ENCODE measurements around the gene RAD51B.

The RAD51B gene

DNA sequence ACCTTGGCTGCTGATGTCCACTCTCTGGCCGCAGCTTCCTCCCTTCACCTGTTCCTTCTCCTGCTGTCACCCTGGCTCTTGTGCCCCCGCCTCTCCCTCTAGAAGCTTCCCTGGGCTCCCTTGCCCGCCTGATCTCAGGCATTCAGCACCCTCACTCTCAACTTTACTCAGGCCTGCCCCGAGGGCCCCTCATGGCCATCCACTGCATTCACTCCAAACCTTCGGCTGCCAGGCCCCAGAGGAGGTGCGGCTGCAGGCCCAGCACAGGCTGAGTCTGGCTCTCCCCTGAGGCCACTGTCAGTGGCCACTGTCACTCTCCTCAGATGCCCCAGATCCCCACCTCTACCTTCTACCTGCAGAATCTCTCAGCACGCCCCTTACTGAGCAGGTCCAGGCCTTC is 789.4 kb downstream of the RAD51B start:
- Histone ChIP-seq H3K27ac (ENCODE audit: extremely low read depth, low read depth, low read length) (no peak overlapping the region), H3K4me3 (ENCODE audit: low read depth, low read length) (no peak overlapping the region), H3K9me3 (ENCODE audit: control insufficient read depth, insufficient read depth, low read depth, low read length) (no peaks in the 10 kb centered on the region), H3K4me1 (ENCODE audit: control insufficient read depth, insufficient read depth, low read length) (peaks cover 9% of the 10 kb centered on the region), H3K36me3 (ENCODE audit: control insufficient read depth in 2 of 2, insufficient read depth in 1 of 2, low read length in 2 of 2) (no peaks in the 10 kb centered on the region)
- TF ChIP-seq GLIS2 (tag by site-specific recombination; IDR thresholded peaks at IDR 0.05) (no peak), ZNF26 (tag by site-specific recombination; IDR thresholded peaks at IDR 0.05) (no peak), REPIN1 (tag by site-specific recombination; IDR thresholded peaks at IDR 0.05; ENCODE audit: low read depth) (no peak), RBAK (tag by site-specific recombination; IDR thresholded peaks at IDR 0.05) (no peak), KLF10 (tag by site-specific recombination; IDR thresholded peaks at IDR 0.05) (no peak)
- TF ChIP-seq, protein P1, sequence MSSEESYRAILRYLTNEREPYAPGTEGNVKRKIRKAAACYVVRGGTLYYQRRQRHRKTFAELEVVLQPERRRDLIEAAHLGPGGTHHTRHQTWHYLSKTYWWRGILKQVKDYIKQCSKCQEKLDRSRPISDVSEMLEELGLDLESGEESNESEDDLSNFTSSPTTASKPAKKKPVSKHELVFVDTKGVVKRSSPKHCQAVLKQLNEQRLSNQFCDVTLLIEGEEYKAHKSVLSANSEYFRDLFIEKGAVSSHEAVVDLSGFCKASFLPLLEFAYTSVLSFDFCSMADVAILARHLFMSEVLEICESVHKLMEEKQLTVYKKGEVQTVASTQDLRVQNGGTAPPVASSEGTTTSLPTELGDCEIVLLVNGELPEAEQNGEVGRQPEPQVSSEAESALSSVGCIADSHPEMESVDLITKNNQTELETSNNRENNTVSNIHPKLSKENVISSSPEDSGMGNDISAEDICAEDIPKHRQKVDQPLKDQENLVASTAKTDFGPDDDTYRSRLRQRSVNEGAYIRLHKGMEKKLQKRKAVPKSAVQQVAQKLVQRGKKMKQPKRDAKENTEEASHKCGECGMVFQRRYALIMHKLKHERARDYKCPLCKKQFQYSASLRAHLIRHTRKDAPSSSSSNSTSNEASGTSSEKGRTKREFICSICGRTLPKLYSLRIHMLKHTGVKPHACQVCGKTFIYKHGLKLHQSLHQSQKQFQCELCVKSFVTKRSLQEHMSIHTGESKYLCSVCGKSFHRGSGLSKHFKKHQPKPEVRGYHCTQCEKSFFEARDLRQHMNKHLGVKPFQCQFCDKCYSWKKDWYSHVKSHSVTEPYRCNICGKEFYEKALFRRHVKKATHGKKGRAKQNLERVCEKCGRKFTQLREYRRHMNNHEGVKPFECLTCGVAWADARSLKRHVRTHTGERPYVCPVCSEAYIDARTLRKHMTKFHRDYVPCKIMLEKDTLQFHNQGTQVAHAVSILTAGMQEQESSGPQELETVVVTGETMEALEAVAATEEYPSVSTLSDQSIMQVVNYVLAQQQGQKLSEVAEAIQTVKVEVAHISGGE (tag by site-specific recombination; conservative IDR thresholded peaks at IDR 0.05; ENCODE audit: low read depth): no peak
- ChIA-PET POLR2A (no interaction called here), CTCF (no interaction called here)

DNA sequence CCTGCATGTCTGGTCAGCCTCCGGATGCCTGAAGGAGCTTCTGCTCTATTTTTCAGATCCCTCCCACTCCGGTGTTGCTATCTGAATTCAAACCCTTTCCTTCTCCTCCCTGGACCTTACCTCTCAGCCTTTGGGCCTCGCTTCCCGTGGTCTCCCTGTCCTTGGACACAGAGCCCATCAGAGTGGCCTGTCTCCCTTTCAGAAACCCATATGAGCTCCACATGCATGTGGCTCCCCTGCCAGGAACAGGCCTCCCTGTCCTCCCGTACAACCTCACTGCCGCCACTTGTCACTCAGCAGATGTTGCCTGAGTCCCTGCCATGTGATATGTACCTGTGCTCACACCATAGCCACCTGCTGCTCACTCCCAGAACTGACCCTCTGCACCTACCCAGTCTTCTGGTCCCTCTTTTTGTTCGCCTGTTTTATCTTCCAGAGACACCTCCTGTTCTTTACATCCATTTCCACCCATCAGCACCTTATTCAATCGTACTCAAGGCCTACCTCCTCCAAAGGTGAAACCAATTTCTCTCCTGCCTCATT is 790.7 kb downstream of the RAD51B start:
- Histone ChIP-seq H3K4me1 (ENCODE audit: control insufficient read depth, insufficient read depth, low read length) (peaks cover 9% of the 10 kb centered on the region), H3K4me3 (ENCODE audit: low read depth, low read length) (no peak overlapping the region), H3K36me3 (ENCODE audit: control insufficient read depth in 2 of 2, insufficient read depth in 1 of 2, low read length in 2 of 2) (no peaks in the 10 kb centered on the region), H3K27ac (ENCODE audit: extremely low read depth, low read depth, low read length) (no peak overlapping the region), H3K9me3 (ENCODE audit: control insufficient read depth, insufficient read depth, low read depth, low read length) (no peaks in the 10 kb centered on the region)
- POLR2A ChIA-PET: no interaction called here
- TF ChIP-seq ZNF785 (tag by site-specific recombination; IDR thresholded peaks at IDR 0.05): no peak
- TF ChIP-seq, protein P2, sequence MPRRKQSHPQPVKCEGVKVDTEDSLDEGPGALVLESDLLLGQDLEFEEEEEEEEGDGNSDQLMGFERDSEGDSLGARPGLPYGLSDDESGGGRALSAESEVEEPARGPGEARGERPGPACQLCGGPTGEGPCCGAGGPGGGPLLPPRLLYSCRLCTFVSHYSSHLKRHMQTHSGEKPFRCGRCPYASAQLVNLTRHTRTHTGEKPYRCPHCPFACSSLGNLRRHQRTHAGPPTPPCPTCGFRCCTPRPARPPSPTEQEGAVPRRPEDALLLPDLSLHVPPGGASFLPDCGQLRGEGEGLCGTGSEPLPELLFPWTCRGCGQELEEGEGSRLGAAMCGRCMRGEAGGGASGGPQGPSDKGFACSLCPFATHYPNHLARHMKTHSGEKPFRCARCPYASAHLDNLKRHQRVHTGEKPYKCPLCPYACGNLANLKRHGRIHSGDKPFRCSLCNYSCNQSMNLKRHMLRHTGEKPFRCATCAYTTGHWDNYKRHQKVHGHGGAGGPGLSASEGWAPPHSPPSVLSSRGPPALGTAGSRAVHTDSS (tag by site-specific recombination; IDR thresholded peaks at IDR 0.05): no peak
- no peak for TF ChIP-seq ZNF488 (tag by site-specific recombination; IDR thresholded peaks at IDR 0.05)
- no peak for TF ChIP-seq ZNF624 (tag by site-specific recombination; IDR thresholded peaks at IDR 0.05)
- TF ChIP-seq KLF16 (tag by site-specific recombination; IDR thresholded peaks at IDR 0.05): no peak
- TF ChIP-seq IKZF3 (tag by site-specific recombination; IDR thresholded peaks at IDR 0.05): no peak
- no peak for TF ChIP-seq ZBTB7A (tag by site-specific recombination; IDR thresholded peaks at IDR 0.05; ENCODE audit: low read depth)
- no peak for TF ChIP-seq ZNF792 (tag by site-specific recombination; IDR thresholded peaks at IDR 0.05)
- no peak for TF ChIP-seq ZNF426 (tag by site-specific recombination; IDR thresholded peaks at IDR 0.05)
- no peak for TF ChIP-seq TCF7L2 (IDR thresholded peaks at IDR 0.05; ENCODE audit: borderline replicate concordance, low read depth, low read length)
- TF ChIP-seq KLF7 (tag by site-specific recombination; IDR thresholded peaks at IDR 0.05; ENCODE audit: borderline replicate concordance): no peak
- no peak for TF ChIP-seq ZNF248 (tag by site-specific recombination; IDR thresholded peaks at IDR 0.05)
- TF ChIP-seq OVOL3 (tag by site-specific recombination; IDR thresholded peaks at IDR 0.05): no peak
- TF ChIP-seq ZFP69B (tag by site-specific recombination; IDR thresholded peaks at IDR 0.05): no peak
- no peak for TF ChIP-seq ZNF350 (tag by site-specific recombination; IDR thresholded peaks at IDR 0.05)
- no peak for TF ChIP-seq ZNF394 (tag by site-specific recombination; IDR thresholded peaks at IDR 0.05; ENCODE audit: borderline replicate concordance)
- CTCF ChIA-PET: interaction anchor here (0.8 kb wide), 1 partner anchor 17 kb away, joined by 5 read pairs; no protein-coding TSS in a partner anchor

Measured in HEK293 (cell line).